HepG2 (cell line): Measurements from ENCODE around the gene AMBRA1. TPM values are rescaled to one million over a fixed set of nuclear protein-coding genes. Genes with fewer than 3 reads are reported as not detected.

Experiments
- AKNA ChIP-seq: sonication (generic); formaldehyde crosslinking; IDR thresholded peaks from 2 replicates; pipeline ENCODE4 v1.4.0; 2020; ENCODE audit warnings: missing genetic modification reagents, borderline replicate concordance
- ARID5B ChIP-seq: IDR thresholded peaks from 2 replicates; pipeline ENCODE4 v1.4.0; 2020; ENCODE audit warnings: mild to moderate bottlenecking, missing genetic modification reagents
- ATF3 ChIP-seq: sonication (generic); formaldehyde crosslinking; IDR thresholded peaks from 2 replicates; pipeline ENCODE4 v1.4.0; 2020; ENCODE audit warnings: missing genetic modification reagents
- ATM ChIP-seq: fragments of 450-650 bp; IDR thresholded peaks from 2 replicates; pipeline ENCODE4 v1.7.1; 2017; ENCODE audit warnings: mild to moderate bottlenecking, borderline replicate concordance
- DMAP1 ChIP-seq: IDR thresholded peaks from 2 replicates; pipeline ENCODE4 v1.6.1; 2016
- PCBP2 ChIP-seq: fragments of 200-400 bp; formaldehyde crosslinking; optimal IDR thresholded peaks from 2 replicates; pipeline ENCODE3; 2018; ENCODE audit warnings: low read length, low read depth; ENCODE audit not compliant: poor library complexity, severe bottlenecking
- RBM22 ChIP-seq: fragments of 200-400 bp; formaldehyde crosslinking; optimal IDR thresholded peaks from 2 replicates; pipeline ENCODE3; 2017; ENCODE audit warnings: mild to moderate bottlenecking, low read length, moderate library complexity
- RFXAP ChIP-seq: sonication (generic); formaldehyde crosslinking; IDR thresholded peaks from 2 replicates; pipeline ENCODE4 v1.4.0; 2020; ENCODE audit warnings: missing genetic modification reagents, borderline replicate concordance
- SSRP1 ChIP-seq: IDR thresholded peaks from 2 replicates; pipeline ENCODE4 v1.6.1; 2016; ENCODE audit warnings: control low read depth
- THYN1 ChIP-seq: sonication (generic); formaldehyde crosslinking; IDR thresholded peaks from 2 replicates; pipeline ENCODE4 v1.8.1; 2023; ENCODE audit warnings: low read depth, mild to moderate bottlenecking, moderate library complexity, missing genetic modification reagents, borderline replicate concordance
- ZBTB42 ChIP-seq: sonication (generic); formaldehyde crosslinking; IDR thresholded peaks from 2 replicates; pipeline ENCODE4 v1.5.0; 2020; ENCODE audit warnings: mild to moderate bottlenecking, missing genetic modification reagents
- ZFX ChIP-seq: sonication (generic); formaldehyde crosslinking; IDR thresholded peaks from 2 replicates; pipeline ENCODE4 v1.4.0; 2020; ENCODE audit warnings: mild to moderate bottlenecking, low read depth, missing genetic modification reagents, moderate library complexity
- ZNF17 ChIP-seq: sonication (generic); formaldehyde crosslinking; IDR thresholded peaks from 2 replicates; pipeline ENCODE4 v1.5.0; 2020; ENCODE audit warnings: mild to moderate bottlenecking, missing genetic modification reagents
- ZNF556 ChIP-seq: sonication (generic); formaldehyde crosslinking; IDR thresholded peaks from 2 replicates; pipeline ENCODE4 v1.4.0; 2020; ENCODE audit warnings: mild to moderate bottlenecking, missing genetic modification reagents, borderline replicate concordance
- ZNF670 ChIP-seq: sonication (generic); formaldehyde crosslinking; IDR thresholded peaks from 2 replicates; pipeline ENCODE4 v1.8.0; 2022; ENCODE audit warnings: mild to moderate bottlenecking, missing genetic modification reagents, borderline replicate concordance
- ZNF761 ChIP-seq: sonication (generic); formaldehyde crosslinking; conservative IDR thresholded peaks from 2 replicates; pipeline ENCODE4 v1.4.0; 2020; ENCODE audit warnings: mild to moderate bottlenecking, missing genetic modification reagents
- ZNF768 ChIP-seq: sonication (generic); formaldehyde crosslinking; IDR thresholded peaks from 2 replicates; pipeline ENCODE4 v1.4.0; 2020; ENCODE audit warnings: missing genetic modification reagents
- polyA plus RNA-seq, 8 experiments: library from polyadenylated mRNA; depleted of rRNA in 3 of 8; stranded (reverse) in 7 of 8; unstranded in 1 of 8; fragments of >200 nt; fragmentation: Illumina TruSeq in 4 of 8; extraction: Trizol in 4 of 8; gene quantifications; 2 replicates each; pipeline versions ENCODE4 v1.2.1 to v1.2.3, GENCODE V29; 2011 to 2016; ENCODE audit warnings: low read depth in 4 of 8, missing spikeins in 1 of 8, mixed read lengths in 1 of 8; ENCODE audit not compliant: insufficient read depth in 1 of 8
- total RNA-seq, 5 experiments: library from RNA; depleted of rRNA; stranded (reverse); fragments of >200 nt; fragmentation: Illumina TruSeq; extraction: Trizol; gene quantifications; 2 replicates each; pipeline ENCODE4 v1.2.3, GENCODE V29; 2016; ENCODE audit warnings: low read depth in 1 of 5
- TF ChIP-seq, protein P1 (sequence below): sonication (generic); formaldehyde crosslinking; IDR thresholded peaks from 2 replicates; pipeline ENCODE4 v1.4.0; 2020; ENCODE audit warnings: mild to moderate bottlenecking, missing genetic modification reagents

Gene AMBRA1
- total and polyA plus RNA-seq, 2 of the 13 experiments (the other 11 are each of a cell fraction or from before 2014, with no cell fraction given), result 15.7 to 26.0 TPM

DNA sequence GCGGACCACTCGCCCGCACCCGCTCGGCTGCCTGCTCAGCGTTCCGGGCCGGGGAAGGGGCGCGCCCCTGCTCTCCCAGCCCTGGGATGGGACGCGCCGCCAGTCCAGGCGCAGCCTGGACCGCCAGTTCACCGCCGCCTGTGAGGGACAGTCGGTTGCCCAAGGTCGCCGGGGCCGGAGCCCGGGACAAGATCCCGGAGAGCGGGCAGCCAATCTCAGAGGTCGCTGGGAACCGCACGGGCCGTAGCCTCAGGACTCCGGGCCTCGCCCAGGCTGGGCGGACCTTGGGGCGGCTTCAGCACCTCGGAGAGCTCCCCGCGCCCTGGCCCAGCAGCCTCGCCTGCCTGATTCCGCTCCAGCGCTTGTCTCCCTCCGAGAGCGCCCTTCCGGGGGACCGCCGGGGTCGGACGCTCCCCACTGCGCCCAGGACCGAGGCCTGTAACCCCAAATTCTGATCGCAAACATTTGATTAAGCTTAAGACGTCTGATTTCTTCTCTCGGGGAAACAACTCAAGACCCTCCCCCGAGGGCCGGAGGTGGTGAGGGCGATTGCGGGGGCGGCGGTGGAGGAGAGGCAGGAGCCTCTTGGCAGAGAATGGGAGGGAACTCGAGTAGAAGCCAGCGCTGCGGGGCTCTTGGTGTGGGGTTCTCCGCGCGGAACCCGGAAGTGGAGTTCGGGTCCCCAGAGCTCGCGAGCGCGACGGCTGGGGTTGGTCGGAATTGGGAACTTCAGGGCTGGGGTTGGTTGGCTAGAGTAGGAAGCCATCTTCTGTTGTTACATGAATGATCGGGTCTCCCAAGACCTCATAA is 201.2 kb downstream of the AMBRA1 start (continued):
- TF ChIP-seq ZNF17 (CRISPR knock-in tag) (peak; percentile 99), THYN1 (CRISPR knock-in tag) (no peak), ZBTB42 (CRISPR knock-in tag) (peak; percentile 92; the same call in 1 of the 2 replicates), DMAP1 (CRISPR knock-in tag) (peak; percentile 50; the same call in 1 of the 2 replicates), AKNA (CRISPR knock-in tag) (peak; percentile 97), RBM22 (no peak), ATM (no peak), ZNF761 (CRISPR knock-in tag) (peak; percentile 60; the same call in 1 of the 2 replicates), PCBP2 (no peak), RFXAP (CRISPR knock-in tag) (peak; percentile 95), ZFX (peak; percentile 65), ZNF670 (peak; percentile 94), ARID5B (peak; percentile 86), ATF3 (CRISPR knock-in tag) (peak; percentile 86), ZNF768 (peak; percentile 86), SSRP1 (CRISPR knock-in tag) (no peak), ZNF556 (CRISPR knock-in tag) (no peak)
- TF ChIP-seq, protein P1, sequence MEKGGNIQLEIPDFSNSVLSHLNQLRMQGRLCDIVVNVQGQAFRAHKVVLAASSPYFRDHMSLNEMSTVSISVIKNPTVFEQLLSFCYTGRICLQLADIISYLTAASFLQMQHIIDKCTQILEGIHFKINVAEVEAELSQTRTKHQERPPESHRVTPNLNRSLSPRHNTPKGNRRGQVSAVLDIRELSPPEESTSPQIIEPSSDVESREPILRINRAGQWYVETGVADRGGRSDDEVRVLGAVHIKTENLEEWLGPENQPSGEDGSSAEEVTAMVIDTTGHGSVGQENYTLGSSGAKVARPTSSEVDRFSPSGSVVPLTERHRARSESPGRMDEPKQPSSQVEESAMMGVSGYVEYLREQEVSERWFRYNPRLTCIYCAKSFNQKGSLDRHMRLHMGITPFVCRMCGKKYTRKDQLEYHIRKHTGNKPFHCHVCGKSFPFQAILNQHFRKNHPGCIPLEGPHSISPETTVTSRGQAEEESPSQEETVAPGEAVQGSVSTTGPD, result no peak
